Kidney epithelial cell (primary cell): Measurements from ENCODE around the gene ETV3. TPM values are rescaled to one million over a fixed set of nuclear protein-coding genes. Genes with fewer than 3 reads are reported as not detected.

Experiments
- DNase-seq: peaks from one replicate; pipeline ENCODE4 v3.0.0-alpha.2; 2010; ENCODE audit warnings: low read depth
- H3K27me3 ChIP-seq: 2 replicates; pipeline ENCODE4 v1.6.0; 2011; ENCODE audit warnings: low read length; ENCODE audit not compliant: control insufficient read depth, insufficient read depth
- H3K36me3 ChIP-seq: 2 replicates; pipeline ENCODE4 v1.5.1; 2011; ENCODE audit warnings: low read length; ENCODE audit not compliant: control insufficient read depth, insufficient read depth
- H3K4me3 ChIP-seq: 2 replicates; pipeline ENCODE4 v1.5.1; 2011; ENCODE audit warnings: low read depth, mild to moderate bottlenecking, control low read depth, low read length
- total RNA-seq: library from RNA; depleted of rRNA; stranded (reverse); fragments of >200 nt; gene quantifications from 2 replicates; pipeline ENCODE4 v1.2.3, GENCODE V29; 2015
- TF ChIP-seq, protein P1 (sequence below): IDR thresholded peaks from 2 replicates; pipeline ENCODE4 v1.5.1; 2011; ENCODE audit warnings: mild to moderate bottlenecking, moderate library complexity, low read length, control low read depth, inconsistent platforms; ENCODE audit not compliant: insufficient read depth, poor library complexity, severe bottlenecking

Gene ETV3
- total RNA-seq, 1 donor from 2014 or later = 16.6 TPM

DNA sequence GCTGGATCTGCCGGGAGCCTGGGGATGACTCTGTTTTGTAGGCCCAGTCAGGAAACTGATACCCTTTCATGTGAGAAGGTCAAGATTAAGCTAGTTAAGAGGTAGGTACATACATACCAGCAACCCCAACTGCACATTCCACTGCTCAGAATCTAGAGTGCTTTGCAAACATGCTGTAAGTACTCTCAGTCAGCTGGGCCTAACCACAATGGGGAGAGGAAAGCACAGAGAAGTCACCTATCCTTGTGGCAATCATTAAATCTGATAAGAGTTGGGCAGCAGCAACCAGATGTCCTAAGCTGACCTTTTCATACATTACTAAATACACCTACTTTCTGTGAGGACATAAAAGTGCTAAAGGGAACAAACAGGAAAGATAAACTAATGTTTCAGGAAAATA lies 2.5 kb downstream of the ETV3 start:
- TF ChIP-seq, protein P1, sequence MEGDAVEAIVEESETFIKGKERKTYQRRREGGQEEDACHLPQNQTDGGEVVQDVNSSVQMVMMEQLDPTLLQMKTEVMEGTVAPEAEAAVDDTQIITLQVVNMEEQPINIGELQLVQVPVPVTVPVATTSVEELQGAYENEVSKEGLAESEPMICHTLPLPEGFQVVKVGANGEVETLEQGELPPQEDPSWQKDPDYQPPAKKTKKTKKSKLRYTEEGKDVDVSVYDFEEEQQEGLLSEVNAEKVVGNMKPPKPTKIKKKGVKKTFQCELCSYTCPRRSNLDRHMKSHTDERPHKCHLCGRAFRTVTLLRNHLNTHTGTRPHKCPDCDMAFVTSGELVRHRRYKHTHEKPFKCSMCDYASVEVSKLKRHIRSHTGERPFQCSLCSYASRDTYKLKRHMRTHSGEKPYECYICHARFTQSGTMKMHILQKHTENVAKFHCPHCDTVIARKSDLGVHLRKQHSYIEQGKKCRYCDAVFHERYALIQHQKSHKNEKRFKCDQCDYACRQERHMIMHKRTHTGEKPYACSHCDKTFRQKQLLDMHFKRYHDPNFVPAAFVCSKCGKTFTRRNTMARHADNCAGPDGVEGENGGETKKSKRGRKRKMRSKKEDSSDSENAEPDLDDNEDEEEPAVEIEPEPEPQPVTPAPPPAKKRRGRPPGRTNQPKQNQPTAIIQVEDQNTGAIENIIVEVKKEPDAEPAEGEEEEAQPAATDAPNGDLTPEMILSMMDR = no peak
- no peak for DNase-seq
- H3K36me3 ChIP-seq = no peaks in the 10 kb centered on the region
- H3K4me3 ChIP-seq = no peak overlapping the region
- no peaks in the 10 kb centered on the region for H3K27me3 ChIP-seq

GRCh38 chr1:157135070-157135469 lies 3.1 kb downstream of the ETV3 start:
- Histone ChIP-seq H3K4me3 (no peak overlapping the region), H3K36me3 (no peaks in the 10 kb centered on the region), H3K27me3 (no peaks in the 10 kb centered on the region)
- TF ChIP-seq, protein P1 = no peak
- no peak for DNase-seq

- TF ChIP-seq, protein P1 = no peak
- H3K4me3 ChIP-seq = no peak overlapping the region
- no peak for DNase-seq
- H3K27me3 ChIP-seq = no peaks in the 10 kb centered on the region
- H3K36me3 ChIP-seq = no peaks in the 10 kb centered on the region
These were observed 3.8 kb downstream of the ETV3 start for GRCh38 chr1:157134442-157134841.

- DNase-seq = no peak
- H3K4me3 ChIP-seq = no peak overlapping the region
- no peaks in the 10 kb centered on the region for H3K27me3 ChIP-seq
- TF ChIP-seq, protein P1 = no peak
- no peaks in the 10 kb centered on the region for H3K36me3 ChIP-seq
These were observed 4.8 kb downstream of the ETV3 start for GRCh38 chr1:157133426-157133825.

- no peak for DNase-seq
- no peaks in the 10 kb centered on the region for H3K36me3 ChIP-seq
- TF ChIP-seq, protein P1 = no peak
- H3K4me3 ChIP-seq = no peak overlapping the region
- no peaks in the 10 kb centered on the region for H3K27me3 ChIP-seq
These were observed 5.5 kb downstream of the ETV3 start for GRCh38 chr1:157132616-157133167.

GRCh38 chr1:157132111-157132510 lies 6.1 kb downstream of the ETV3 start:
- H3K36me3 ChIP-seq = no peaks in the 10 kb centered on the region
- TF ChIP-seq, protein P1 = no peak
- no peak overlapping the region for H3K4me3 ChIP-seq
- H3K27me3 ChIP-seq = no peaks in the 10 kb centered on the region
- DNase-seq = no peak
